ENCODE measurements around the gene CAMSAP3.

CAMSAP3 gene

DNA sequence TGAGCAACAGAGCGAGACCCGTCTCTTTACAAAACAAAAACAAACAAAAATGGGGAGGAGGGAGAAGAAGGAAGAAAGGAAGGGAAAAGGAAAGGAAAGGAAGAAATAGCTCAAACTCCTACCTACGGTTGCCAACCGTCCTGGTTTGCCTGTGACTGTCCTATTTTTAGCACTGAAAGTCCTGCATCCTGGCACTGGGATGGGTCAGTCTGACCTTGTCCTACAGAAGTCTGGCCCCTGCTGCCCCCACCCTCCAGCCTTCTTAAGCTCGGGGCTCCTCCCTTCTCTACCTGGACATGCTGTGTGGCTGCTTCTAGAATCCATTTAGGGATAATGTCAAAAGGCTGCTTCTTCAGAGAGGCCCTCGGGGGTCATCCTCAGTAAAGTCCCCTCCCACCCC, 40.0 kb downstream of the CAMSAP3 start:
- no peak for DNase-seq

GRCh38 chr19:7636317-7636690, 40.6 kb downstream of the CAMSAP3 start:
- DNase-seq = no peak

DNA sequence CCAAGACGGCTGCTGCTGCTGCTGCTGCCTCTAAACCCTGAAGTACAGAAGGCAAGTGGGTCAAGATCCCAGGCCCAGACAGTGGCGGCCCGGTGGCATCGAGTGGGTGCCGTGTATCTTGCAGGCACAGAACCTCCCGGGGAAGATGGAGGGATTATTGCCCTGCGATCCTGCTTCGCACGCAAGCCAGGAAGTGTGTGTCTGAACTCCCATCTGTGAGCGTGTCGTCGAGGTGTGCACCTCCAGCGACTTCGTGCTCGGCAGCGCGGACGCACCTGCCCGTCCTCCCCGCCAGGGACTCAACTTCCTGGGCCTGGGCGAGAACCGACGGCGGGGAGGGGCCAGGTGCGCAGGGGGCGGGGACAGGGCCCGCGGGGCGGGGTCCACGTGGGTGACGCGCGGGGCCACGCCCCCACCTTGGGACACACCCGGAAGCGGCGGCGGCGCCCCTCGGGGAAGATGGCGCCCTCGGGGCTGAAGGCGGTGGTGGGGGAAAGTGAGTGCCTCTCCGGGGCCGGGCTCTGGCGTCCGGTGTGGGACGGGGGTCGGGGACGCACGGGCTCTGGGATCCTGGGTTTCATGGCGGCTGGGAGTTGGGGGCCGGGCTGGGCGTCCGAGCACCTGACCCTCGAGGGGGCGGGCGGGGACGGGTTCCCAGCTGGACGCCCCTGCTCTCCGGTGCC, 41.2 kb downstream of the CAMSAP3 start, which contains the start of gene STXBP2:
Gene STXBP2 (plus strand): TSS at position 420 of the 683 bp plus-strand sequence. CDS start 40 bp downstream, at position 460.
- peak; percentile 92 to 95 for DNase-seq

- DNase-seq = peak; percentile 28 to 65
These were observed 42.0 kb downstream of the CAMSAP3 start for GRCh38 chr19:7637374-7638256.

- DNase-seq = no peak
These were observed 43.3 kb downstream of the CAMSAP3 start for GRCh38 chr19:7638802-7639465.

DNA sequence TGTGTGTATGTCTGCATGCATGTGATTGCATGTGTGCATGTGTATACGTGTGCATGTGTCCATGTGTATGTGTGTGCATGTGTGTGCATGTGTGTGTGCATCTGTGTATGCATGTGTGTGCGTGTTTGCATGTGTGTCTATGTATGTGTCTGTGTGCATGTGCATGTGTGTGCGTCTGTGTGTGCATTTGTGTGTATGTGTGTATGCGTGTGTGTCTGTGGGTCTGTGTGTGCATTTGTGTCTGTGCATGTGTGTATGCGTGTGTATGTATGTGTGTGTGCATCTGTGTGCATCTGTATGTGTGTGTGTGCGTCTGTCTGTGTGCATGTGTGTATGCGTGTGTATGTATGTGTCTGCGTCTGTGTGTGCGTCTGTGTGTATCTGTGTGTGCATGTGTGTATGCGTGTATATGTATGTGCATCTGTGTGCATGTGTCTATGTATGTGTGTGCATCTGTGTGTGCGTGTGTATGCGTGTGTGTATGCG, 44.2 kb downstream of the CAMSAP3 start:
- no peak for DNase-seq

DNA sequence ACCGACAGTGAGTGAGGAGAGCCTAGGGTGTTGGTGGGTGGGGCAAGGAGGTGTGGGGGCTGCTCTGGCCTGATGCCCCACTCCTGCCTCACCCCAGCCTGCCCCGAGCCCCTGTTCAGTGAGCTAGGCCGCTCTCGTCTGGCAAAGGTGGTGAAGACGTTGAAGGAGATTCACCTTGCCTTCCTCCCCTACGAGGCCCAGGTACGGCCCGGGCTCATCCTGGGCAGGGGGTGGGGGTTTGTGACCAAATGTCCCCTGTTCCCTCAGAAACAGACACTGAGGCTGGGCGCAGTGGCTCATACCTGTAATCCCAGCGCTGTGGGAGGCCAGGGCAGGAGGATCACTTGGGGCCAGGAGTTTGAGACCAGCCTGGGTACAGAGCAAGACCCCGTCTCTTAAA, 45.1 kb downstream of the CAMSAP3 start:
- no peak for DNase-seq

DNA sequence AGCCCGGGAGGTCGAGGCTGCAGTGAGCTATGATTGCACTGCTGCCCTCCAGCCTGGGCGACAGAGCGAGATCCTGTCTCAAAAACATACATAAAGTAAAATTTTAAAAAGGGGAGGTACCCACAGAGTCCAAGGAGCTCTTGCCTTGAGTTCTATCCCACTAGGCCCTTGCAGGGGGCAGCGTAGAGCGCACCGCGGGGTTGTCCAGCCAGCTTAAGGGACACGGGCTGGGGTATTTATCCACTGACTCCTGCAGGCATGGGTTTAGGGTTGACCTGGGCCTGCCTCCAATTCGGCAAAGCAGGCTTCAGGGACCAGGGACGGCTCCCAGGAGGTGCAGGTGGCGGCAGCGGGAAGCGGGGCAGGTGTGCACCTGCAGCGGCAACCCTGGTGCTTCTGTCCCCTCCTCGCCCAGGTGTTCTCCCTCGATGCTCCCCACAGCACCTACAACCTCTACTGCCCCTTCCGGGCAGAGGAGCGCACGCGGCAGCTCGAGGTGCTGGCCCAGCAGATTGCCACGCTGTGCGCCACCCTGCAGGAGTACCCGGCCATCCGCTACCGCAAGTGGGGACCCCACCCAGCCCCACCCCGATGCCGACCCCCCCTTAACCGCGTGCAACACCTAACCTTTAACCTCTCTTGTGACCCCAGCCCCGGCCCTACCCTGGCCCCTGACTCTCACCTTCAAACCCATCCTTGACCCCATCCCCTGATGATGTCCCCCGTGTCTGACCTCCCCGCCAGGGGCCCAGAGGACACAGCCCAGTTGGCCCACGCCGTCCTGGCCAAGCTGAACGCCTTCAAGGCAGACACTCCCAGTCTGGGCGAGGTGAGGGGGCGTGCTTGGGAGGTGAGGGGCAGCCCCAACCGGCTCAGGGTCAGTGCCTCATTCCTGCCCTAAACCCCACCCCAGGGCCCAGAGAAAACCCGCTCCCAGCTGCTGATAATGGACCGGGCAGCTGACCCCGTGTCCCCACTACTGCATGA, 45.9 kb downstream of the CAMSAP3 start:
- DNase-seq = no peak

DNA sequence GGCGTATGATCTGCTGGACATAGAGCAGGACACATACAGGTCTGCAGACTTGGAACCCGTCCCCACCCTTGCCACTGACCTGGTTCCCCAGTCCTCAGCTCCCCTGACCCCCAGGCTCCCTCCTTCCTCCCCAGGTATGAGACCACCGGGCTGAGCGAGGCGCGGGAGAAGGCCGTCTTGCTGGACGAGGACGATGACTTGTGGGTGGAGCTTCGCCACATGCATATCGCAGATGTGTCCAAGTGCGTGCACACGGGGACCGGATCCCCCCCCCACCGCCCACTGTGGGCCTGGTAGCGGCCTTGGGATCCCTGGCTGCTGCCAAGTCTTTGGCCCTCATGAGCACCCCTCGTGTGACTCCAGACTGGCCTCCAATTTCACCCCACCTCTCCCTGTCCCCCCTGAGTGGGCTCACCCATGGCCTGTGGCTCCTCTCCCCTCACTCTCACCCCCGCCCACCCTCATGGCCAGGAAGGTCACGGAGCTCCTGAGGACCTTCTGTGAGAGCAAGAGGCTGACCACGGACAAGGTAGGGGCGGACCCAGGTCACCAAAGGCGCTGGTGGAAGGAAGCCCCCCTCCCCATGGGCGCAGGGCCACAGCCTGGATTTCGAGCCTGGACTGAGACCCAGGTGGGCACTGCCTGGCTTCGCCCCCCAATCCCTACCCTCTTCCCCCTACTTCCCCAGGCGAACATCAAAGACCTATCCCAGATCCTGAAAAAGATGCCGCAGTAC, 46.8 kb downstream of the CAMSAP3 start:
- DNase-seq = no peak

DNA sequence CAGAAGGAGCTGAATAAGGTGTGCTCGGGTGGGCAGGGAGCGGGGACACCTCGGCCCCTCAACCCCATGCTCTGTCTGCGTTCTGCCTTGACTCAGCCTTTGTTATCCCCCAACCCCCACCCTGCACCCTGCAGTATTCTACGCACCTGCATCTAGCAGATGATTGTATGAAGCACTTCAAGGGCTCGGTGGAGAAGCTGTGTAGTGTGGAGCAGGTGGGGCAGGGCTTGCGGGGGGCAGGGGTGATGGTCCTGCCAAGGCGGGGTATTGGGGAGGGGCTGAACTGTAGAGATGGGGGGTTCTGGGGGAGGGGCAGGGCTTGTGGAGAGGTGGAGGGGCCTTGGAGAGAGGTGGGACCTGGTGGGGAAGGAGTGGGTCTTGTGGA, 47.4 kb downstream of the CAMSAP3 start:
- no peak for DNase-seq

DNA sequence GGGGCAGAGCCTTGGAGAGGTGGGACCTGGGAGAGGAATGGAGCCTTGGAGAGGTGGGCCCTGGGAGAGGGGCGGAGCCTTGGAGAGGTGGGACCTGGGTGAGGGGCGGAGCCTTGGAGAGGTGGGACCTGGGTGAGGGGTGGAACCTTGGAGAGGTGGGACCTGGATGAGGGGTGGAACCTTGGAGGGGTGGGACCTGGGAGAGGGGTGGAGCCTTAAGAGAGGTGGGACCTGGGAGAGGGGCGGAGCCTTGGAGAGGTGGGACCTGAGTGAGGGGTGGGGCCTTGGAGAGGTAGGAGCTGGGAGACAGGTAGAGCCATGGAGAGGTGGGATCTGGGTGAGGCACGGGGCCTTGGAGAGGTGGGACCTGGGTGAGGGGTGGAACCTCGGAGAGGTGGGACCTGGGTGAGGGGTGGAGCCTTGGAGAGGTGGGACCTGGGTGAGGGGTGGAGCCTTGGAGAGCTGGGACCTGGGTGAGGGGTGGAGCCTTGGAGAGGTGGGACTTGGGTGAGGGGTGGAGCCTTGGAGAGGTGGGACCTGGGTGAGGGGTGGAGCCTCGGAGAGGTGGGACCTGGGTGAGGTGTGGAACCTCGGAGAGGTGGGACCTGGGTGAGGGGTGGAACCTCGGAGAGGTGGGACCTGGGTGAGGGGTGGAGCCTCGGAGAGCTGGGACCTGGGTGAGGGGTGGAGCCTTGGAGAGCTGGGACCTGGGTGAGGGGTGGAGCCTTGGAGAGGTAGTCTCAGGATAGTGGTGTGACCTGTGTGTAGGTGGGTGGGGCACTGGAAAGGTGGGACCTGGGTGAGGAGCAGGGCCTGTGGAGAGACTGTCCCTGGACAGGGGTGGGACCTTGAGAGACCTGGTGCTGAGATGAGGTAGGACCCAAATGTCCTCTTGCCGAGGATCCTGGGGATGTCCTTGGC, 48.2 kb downstream of the CAMSAP3 start:
- DNase-seq = peak; percentile 48

GRCh38 chr19:7644550-7644877, 48.9 kb downstream of the CAMSAP3 start:
- no peak for DNase-seq

- peak in 1 of 2 donors; percentile 38 for DNase-seq
These were observed 49.5 kb downstream of the CAMSAP3 start for GRCh38 chr19:7645163-7645562.

DNA sequence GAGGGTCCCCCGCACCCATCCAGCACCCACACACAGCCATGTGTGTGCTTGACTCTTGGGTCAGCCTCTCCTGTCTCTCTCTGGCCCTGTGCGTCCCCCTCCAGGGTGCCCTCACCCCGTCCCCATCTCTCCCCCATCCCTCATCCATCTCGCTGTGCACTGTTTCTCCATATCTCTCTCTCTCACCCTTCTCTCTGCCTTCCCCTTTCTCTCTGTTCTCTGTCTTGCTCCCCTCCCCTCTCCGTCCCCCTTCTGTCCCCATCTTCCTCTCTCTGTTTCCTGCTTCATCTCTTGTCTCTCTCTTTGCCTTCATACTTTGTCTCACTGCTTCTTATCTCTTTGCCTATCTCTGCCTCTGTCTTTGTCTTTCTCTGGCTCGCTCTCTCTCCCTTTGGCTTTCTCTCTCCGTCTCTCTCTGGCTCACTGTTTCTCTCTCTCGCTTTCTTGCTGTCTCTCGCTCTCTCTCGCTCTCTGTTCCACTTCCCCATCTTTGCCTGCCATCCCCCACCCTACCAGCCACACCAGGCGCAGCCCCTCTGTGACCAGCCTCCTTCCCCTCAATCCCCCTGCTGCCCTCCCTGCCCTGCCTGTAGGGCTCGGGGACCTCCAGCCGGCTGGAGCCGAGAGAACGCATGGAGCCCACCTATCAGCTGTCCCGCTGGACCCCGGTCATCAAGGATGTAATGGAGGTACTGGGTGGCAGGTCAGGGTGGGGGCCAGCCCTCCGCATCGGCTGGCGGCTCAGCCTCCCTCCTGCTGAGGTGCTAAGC, 50.2 kb downstream of the CAMSAP3 start:
- DNase-seq = no peak

- DNase-seq = no peak
These were observed 50.7 kb downstream of the CAMSAP3 start for GRCh38 chr19:7646426-7646700.

DNA sequence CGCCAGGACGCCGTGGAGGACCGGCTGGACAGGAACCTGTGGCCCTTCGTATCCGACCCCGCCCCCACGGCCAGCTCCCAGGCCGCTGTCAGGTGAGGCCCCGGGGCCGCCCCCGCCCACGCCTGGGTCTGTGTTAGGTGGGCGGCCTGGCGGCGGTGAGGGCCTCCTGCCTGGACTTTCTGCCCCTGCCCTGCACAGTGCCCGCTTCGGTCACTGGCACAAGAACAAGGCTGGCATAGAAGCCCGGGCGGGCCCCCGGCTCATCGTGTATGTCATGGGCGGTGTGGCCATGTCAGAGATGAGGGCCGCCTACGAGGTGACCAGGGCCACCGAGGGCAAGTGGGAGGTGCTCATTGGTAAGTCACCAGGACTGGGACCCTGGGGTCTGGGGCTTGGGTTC, 51.5 kb downstream of the CAMSAP3 start:
- DNase-seq = no peak

GRCh38 chr19:7648265-7649014, 52.8 kb downstream of the CAMSAP3 start:
- no peak for DNase-seq

GRCh38 chr19:7650148-7650547, 54.5 kb downstream of the CAMSAP3 start:
- no peak for DNase-seq

GRCh38 chr19:7652061-7652641, 56.5 kb downstream of the CAMSAP3 start:
- peak; percentile 90 for DNase-seq
